Esophagus squamous epithelium (tissue), 4 donors: ENCODE results near the gene SPA17.

Source experiments
- POLR2A ChIP-seq, 4 donors: fragments of 450-650 bp; IDR thresholded peaks; one replicate each; pipeline ENCODE4 v1.6.1; 2017; ENCODE audit warnings: antibody characterized with exemption in 4 of 4, mild to moderate bottlenecking in 4 of 4, moderate library complexity in 3 of 4
- TF ChIP-seq, protein P1 (sequence below), 6 experiments: fragments of 450-650 bp in 4 of 6; fragments of 200-600 bp in 2 of 6; sonication (generic) in 2 of 6; IDR thresholded peaks; one replicate each; pipeline ENCODE4 v1.5.1; 2016 to 2019; ENCODE audit warnings: antibody characterized with exemption in 6 of 6, mild to moderate bottlenecking in 4 of 6, moderate library complexity in 4 of 6

DNA sequence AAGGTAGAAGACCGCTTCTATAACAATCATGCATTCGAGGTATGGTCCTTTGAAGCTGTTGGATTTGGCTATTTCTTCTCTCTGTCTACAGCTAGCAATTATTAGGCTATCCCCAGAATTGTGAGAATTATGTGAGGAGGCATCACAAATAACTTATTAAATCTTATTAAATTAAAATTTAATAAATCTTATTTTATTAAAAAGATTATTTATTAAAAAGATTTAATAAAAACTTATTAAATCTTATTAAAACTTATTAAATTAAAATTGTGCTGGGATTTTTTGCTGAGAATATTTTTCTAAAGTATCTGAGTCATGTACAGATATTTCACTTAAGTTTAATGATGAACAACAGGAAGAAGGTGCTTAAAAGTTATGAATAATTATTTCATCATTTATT lies 7.7 kb downstream of the SPA17 start:
- TF ChIP-seq, protein P1, sequence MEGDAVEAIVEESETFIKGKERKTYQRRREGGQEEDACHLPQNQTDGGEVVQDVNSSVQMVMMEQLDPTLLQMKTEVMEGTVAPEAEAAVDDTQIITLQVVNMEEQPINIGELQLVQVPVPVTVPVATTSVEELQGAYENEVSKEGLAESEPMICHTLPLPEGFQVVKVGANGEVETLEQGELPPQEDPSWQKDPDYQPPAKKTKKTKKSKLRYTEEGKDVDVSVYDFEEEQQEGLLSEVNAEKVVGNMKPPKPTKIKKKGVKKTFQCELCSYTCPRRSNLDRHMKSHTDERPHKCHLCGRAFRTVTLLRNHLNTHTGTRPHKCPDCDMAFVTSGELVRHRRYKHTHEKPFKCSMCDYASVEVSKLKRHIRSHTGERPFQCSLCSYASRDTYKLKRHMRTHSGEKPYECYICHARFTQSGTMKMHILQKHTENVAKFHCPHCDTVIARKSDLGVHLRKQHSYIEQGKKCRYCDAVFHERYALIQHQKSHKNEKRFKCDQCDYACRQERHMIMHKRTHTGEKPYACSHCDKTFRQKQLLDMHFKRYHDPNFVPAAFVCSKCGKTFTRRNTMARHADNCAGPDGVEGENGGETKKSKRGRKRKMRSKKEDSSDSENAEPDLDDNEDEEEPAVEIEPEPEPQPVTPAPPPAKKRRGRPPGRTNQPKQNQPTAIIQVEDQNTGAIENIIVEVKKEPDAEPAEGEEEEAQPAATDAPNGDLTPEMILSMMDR (IDR thresholded peaks at IDR 0.05): no peak
- TF ChIP-seq POLR2A (IDR thresholded peaks at IDR 0.05): no peak
